GM10266 (cell line): ENCODE results near the gene ADAMTS14.

Experiments used
- DNase-seq: peaks from one replicate; pipeline ENCODE4 v3.0.0; 2012; ENCODE audit errors: extremely low spot score
- TF ChIP-seq, protein P1 (sequence below): IDR thresholded peaks from 2 replicates; pipeline ENCODE4 v1.5.1; 2012; ENCODE audit warnings: mild to moderate bottlenecking, low read depth; ENCODE audit not compliant: control insufficient read depth, insufficient read depth; ENCODE audit errors: missing control alignments

ADAMTS14 gene

DNA sequence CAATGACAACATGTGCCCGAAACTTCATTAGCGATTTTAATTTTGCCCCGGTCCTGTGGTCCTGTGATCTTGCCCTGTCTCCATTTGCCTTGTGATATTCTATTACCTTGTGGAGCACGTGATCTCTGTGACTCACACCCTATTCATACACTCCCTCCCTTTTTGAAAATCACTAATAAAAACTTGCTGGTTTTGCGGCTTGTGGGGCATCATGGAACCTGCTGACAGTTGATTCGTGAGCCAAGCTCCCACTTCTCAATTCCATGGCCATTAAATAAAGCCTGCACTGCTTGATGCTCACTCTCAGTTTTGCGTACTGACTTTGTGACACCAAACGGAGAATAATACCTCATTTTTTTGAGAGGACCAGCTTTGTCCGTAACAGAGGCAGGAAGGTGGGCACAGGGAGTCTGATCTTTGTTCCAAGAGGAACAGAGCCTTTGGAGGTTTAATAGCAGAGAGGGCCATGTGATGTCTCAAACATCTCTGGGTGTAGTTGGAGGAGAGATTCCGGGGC lies 3.8 kb upstream of the ADAMTS14 start:
- no peak for DNase-seq

DNA sequence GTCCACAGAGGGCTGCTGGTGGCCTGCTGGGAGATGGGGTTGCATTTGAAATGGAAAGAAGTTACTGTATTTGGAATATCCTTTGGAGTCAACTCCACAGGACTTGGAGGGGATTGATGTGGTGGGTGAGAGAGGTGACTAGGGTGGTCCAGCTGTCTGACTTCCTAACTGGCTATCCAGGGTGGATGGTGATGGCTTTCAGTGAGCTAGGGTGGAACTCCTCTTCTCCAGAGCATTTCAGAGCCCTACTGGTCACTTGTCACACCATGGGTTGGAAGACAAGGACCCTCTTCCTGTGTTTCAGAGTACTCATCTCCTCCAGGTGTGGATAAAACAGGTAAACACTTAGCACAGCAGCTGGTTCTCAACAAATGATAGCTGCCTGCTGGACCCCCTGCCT lies 3.3 kb upstream of the ADAMTS14 start:
- DNase-seq = no peak
- TF ChIP-seq, protein P1, sequence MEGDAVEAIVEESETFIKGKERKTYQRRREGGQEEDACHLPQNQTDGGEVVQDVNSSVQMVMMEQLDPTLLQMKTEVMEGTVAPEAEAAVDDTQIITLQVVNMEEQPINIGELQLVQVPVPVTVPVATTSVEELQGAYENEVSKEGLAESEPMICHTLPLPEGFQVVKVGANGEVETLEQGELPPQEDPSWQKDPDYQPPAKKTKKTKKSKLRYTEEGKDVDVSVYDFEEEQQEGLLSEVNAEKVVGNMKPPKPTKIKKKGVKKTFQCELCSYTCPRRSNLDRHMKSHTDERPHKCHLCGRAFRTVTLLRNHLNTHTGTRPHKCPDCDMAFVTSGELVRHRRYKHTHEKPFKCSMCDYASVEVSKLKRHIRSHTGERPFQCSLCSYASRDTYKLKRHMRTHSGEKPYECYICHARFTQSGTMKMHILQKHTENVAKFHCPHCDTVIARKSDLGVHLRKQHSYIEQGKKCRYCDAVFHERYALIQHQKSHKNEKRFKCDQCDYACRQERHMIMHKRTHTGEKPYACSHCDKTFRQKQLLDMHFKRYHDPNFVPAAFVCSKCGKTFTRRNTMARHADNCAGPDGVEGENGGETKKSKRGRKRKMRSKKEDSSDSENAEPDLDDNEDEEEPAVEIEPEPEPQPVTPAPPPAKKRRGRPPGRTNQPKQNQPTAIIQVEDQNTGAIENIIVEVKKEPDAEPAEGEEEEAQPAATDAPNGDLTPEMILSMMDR = no peak

More for the DNA sequence above, 3.8 kb upstream of the ADAMTS14 start:
- TF ChIP-seq, protein P1 = no peak

DNA sequence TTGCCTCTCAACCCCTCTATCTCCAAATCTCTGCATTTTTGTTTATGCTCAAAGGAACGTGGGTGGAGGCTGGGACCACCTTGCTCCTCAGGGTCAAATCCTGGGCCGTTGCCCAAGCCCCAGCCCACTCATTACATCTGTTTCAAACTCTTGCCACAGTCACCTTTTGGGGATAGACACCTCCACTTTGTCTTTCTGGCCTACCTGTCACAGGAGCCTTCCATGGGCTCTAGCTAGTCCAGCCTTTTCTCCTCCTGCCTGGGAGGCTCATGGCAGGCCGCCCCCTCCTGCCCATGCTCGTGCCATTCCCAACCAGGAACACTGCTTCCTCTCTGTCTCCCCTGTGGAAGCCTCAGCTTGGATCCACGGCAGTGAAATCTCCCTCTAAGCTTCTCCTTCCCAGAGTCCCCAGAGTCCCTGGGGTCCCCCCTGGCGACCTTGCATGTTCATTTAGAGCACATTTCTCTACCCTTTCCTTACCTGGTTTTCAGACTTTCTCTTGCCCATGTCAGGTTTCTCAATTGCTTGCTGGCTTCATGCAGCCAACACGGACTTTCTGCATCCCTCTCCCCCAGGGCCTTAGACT lies 2.5 kb upstream of the ADAMTS14 start:
- TF ChIP-seq, protein P1 = no peak
- DNase-seq = no peak

DNA sequence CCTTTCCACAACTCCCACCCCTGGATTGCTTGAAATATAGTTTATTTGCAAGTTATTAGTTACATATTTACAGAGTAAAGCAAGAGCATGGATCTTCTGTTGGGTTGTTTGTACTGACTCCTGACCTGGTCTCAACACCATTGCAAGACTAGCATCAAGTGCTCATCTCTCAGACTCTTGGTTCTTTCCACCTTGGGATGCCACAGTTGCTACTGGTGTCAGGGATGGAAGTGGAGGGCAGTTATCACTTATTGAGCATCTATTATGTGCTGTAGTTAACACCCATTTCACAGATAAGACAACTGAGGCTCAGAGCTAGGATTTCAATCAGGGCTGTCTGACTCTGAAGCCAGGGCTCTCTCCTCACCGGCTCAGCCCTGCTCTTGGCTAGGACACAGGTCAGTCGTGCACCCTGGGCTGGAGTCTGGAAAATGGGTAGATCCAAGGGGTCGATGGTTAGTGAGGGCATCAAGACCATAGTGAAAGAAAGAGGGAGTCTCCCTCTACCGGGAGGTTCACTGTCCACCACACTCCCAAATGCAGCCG lies 614 bp upstream of the ADAMTS14 start:
- no peak for DNase-seq
- TF ChIP-seq, protein P1 = no peak

DNA sequence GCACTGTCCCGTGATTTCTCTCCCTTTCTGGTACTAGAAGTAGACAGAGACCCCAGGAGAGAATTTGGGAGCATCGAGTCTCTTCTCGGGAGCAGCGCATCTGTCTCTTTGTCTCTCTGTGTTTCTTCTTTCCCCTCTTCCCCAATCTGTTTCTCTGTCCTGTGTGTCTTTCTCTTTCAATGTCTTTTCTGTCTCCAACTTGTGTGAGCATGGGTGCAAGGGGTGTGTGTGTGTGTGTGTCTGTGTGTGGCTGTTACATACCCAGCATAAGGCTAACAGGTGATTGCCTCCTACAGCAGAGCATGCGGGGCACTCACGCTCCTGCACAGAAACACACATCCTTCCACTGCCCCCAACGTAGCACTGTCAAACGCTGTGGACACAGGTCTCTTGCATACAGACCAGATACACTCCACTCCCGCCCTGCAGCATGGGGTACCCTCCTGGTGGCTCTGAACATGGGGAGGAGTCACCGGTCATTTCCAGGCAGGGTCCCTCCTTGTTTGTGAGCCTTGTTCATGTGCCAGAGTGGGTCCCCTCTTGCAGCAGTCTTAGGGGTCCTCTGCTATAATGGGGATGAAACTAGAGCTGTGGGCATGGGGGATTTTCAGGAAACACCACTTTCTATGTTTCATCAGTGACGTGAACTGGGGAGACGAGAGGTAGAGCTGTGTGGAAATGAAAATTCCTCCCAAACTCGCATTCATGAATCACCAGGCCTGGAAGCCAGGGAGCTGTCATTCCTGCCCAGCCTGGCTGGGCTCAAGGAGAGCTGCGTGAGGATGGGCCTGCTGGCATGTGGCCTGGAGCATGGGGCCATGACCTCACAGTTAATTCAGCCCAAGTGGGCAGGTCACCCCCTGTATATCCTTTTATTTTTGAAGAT lies 980 bp downstream of the ADAMTS14 start:
- peak; percentile 32 for DNase-seq
- TF ChIP-seq, protein P1 = no peak

DNA sequence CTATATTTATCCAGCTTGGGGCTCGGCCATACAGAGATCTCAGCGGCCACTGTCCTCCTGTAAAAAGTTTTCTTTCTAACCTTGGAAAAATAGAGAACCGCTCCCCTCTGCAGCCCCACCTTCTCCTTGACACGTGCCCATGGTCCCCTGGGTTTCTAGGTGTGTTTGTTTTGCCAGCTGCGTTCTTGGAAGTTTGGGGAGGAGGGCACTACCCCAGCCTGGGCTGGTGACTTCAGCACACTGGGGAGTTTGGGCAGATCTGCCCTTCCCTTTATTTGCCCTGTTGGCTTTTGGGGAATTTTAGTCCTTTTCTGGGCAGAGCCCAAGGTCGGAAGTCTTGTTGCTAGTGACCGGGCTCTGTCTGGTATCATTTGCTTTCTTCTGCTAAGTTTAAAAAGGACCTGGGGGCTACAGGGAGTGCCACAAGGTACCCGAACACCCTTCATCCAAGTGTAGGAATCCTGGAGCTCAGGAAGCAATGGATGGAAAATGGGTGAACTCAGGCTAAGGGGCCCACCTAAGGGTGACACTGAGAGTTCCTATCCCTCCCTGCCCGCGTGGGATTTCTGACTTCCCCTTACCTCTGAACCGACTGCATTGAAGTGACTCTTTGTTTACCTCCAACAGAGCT lies 1.7 kb downstream of the ADAMTS14 start:
- no peak for DNase-seq
- TF ChIP-seq, protein P1 = no peak
